ENCODE measurements around the gene PYY.

Gene PYY

DNA sequence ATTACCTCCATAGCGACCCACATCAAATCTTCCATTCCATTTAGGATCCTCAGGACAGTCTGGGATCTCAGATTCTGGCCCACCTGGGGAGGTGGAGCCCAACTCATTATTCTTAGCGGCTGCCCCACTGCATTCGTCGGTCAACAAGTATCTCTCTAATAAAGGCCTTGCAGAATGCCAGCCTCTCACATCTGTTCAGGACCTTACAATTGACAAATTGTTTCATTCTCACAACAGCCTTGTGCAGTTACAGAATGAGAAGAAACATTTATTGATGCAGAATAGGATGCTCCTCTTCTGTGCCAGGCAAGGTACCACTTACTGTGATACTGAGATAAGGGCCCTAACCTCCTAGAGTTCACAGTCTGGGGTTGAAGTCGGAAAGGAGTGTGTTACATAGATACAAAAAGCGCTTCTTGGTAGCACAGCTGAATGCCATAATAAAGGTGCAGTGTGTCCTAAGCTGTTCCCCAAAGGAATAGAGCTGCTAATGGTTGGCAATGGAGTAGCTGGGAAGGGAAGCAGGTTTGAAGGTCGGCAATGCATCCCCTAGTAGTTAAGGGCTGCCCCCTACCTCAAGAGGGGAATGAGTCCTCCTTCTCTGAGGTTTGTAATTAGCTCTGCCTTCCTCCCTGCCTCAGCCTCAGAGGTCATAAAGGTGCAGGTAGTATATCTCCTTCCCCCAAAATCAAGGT lies 44.1 kb downstream of the PYY start:
- no peaks in the 10 kb centered on the region for H3K36me3 ChIP-seq (ENCODE audit: control insufficient read depth, low read depth, low read length)
- H3K27me3 ChIP-seq (ENCODE audit: control insufficient read depth, insufficient read depth, low read length): peaks cover 34% of the 10 kb centered on the region
- no peak overlapping the region for H3K4me3 ChIP-seq (ENCODE audit: low read length)
- no peak overlapping the region for H3K27ac ChIP-seq (ENCODE audit: low read length)
- peaks cover 10% of the 10 kb centered on the region for H3K4me1 ChIP-seq (ENCODE audit: control insufficient read depth, low read depth, low read length)
- no peaks in the 10 kb centered on the region for H3K9me3 ChIP-seq (ENCODE audit: control insufficient read depth, low read depth, low read length)
- H3K9ac ChIP-seq (ENCODE audit: low read length): no peak overlapping the region

DNA sequence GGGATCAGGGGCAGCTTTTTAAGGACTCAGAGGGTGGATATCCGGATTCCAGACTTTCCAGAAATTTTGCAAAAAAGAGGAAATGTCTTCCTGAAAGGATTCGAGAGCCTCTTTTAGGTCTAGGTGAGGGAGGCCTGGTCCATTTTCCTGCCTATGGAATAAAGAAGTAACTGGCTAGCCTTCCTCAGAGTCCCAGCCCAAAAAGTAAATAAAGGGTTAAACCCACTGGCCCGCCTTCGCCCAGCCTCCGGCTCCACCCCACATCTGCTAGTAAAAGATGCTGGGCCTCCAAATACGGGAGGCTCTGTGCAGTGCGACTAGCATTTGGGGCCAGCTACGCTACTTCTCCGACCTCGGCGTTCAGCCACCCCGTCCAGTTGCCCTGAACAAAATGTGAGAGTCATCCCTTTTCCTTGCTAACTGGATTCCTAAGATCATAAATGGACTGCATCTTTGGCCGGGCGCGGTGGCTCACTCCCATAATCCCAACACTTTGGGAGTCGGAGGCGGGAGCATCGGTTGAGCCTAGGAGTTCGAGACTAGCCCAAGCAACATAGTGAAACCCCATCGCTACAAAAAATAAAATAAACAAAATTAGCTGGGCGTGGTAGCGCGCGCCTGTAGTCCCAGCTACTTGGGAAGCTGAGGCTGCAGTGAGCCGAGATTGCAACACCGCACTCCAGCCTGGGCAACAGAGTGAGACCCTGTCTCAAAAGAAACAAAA lies 45.6 kb downstream of the PYY start:
- H3K4me3 ChIP-seq (ENCODE audit: low read length): peak overlapping the region; percentile 84
- peaks cover 34% of the 10 kb centered on the region for H3K27me3 ChIP-seq (ENCODE audit: control insufficient read depth, insufficient read depth, low read length)
- H3K9me3 ChIP-seq (ENCODE audit: control insufficient read depth, low read depth, low read length): no peaks in the 10 kb centered on the region
- peak overlapping the region; percentile 29 for H3K9ac ChIP-seq (ENCODE audit: low read length)
- H3K36me3 ChIP-seq (ENCODE audit: control insufficient read depth, low read depth, low read length): no peaks in the 10 kb centered on the region
- peaks cover 10% of the 10 kb centered on the region for H3K4me1 ChIP-seq (ENCODE audit: control insufficient read depth, low read depth, low read length)
- no peak overlapping the region for H3K27ac ChIP-seq (ENCODE audit: low read length)

DNA sequence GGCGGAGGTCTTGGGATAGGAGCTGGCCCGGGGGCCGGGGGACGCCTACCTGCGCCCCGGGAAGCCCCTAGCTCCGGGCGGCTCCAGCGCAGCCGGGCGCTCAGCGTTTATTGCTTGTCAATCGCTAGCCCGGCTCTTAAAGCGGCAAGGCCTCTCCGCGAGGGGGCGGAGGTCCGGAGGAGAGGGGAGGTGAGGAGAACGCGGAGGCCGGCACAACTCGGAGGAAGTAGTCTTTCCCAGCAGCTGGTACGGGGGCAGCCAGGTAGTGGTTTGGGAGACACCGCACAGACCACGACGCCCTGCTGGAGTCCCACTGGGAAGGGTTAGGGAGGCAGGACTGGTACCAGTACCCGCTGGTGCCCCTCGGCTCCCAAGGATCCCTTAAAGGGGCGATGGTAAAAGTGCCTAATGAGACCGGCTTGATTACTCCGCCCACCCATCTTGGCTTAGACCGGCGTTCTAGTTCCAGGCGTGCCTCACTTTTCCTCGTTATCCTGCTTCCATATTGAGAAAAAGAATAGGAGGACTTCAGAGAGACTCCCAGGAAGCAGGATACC lies 46.2 kb downstream of the PYY start, which contains the start of gene MPP2:
TSS of gene MPP2 (minus strand) at position 112 of the 557 bp plus-strand sequence. CDS start 3,076 bp downstream, outside the sequence.
- Histone ChIP-seq H3K4me3 (ENCODE audit: low read length) (peak within 1 kb of the TSS; percentile 84), H3K4me1 (ENCODE audit: control insufficient read depth, low read depth, low read length) (peaks cover 10% of the 10 kb centered on the region), H3K9me3 (ENCODE audit: control insufficient read depth, low read depth, low read length) (no peaks in the 10 kb centered on the region), H3K27me3 (ENCODE audit: control insufficient read depth, insufficient read depth, low read length) (peaks cover 34% of the 10 kb centered on the region), H3K27ac (ENCODE audit: low read length) (no peak within 1 kb of the TSS), H3K36me3 (ENCODE audit: control insufficient read depth, low read depth, low read length) (no peaks in the 10 kb centered on the region), H3K9ac (ENCODE audit: low read length) (peak within 1 kb of the TSS; percentile 29)

DNA sequence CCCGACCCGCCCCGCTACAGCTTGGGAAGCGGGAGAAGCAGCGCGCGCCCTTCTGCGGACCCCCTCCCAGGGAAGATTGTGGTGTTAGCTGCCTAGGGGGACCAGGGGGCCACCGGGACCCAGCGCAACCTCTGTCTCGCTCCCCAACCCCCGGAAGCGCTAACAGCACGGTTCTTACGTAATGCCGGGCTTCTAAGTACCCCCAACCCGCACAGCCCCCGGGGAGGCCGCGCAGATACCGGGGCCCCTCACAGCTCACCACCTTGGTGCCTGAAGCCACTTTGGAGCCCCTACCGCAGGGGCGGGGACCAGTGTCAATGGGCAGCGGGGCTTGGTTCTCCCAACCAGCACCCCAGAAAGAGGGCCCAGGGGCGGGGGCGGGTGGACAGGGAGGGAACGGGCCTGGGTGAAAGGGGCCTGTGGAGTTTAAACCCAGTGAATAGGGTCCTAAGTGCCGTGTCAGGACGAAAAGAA lies 46.8 kb downstream of the PYY start:
- no peaks in the 10 kb centered on the region for H3K9me3 ChIP-seq (ENCODE audit: control insufficient read depth, low read depth, low read length)
- peak overlapping the region; percentile 84 for H3K4me3 ChIP-seq (ENCODE audit: low read length)
- peaks cover 34% of the 10 kb centered on the region for H3K27me3 ChIP-seq (ENCODE audit: control insufficient read depth, insufficient read depth, low read length)
- no peaks in the 10 kb centered on the region for H3K36me3 ChIP-seq (ENCODE audit: control insufficient read depth, low read depth, low read length)
- no peak overlapping the region for H3K9ac ChIP-seq (ENCODE audit: low read length)
- H3K4me1 ChIP-seq (ENCODE audit: control insufficient read depth, low read depth, low read length): peaks cover 10% of the 10 kb centered on the region
- H3K27ac ChIP-seq (ENCODE audit: low read length): no peak overlapping the region

DNA sequence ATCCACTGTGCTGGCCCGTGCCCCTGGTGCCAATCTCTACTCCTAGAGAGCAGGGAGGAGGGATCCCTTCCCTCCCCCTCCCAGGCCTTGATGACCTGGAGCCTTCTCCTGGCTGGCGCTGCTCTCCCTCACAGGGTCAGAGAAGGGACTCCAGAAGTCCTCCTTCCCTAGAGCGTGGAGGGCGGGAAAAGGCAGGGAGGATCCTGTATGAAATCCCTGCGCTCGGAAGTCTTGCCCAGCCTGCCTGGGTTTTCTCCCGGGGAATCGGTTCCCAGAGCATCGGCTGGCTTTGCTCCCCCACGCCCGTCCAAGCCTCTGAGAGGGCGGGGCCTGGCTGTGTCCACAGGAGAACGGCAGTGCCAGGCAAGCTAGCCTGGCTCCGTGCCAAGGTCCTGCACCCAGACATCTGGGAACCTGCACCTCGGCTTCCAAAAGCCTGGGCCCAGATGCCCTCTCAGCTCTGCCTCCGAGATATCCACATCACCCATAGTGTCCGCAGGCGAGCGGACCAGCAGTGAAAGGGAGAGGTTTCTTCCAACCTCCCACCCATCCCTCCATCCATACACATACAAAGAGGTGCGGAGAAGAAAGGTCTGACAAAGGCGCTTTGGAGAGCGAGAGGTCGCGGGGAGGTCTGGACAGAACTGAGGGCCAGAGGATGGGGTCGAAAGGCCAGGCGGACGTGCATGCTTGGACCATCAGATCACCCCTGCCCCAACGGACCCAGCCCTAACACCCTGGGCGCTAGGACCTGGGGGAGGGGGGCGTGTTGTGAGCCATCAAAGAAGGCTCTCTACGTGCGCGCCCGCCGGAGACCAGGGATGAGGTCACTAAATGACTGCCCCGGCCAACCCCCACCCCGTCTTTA lies 47.5 kb downstream of the PYY start:
- Histone ChIP-seq H3K4me1 (ENCODE audit: control insufficient read depth, low read depth, low read length) (peaks cover 17% of the 10 kb centered on the region), H3K27me3 (ENCODE audit: control insufficient read depth, insufficient read depth, low read length) (peaks cover 40% of the 10 kb centered on the region), H3K4me3 (ENCODE audit: low read length) (peak overlapping the region; percentile 84), H3K9me3 (ENCODE audit: control insufficient read depth, low read depth, low read length) (no peaks in the 10 kb centered on the region), H3K9ac (ENCODE audit: low read length) (no peak overlapping the region), H3K27ac (ENCODE audit: low read length) (no peak overlapping the region), H3K36me3 (ENCODE audit: control insufficient read depth, low read depth, low read length) (no peaks in the 10 kb centered on the region)

DNA sequence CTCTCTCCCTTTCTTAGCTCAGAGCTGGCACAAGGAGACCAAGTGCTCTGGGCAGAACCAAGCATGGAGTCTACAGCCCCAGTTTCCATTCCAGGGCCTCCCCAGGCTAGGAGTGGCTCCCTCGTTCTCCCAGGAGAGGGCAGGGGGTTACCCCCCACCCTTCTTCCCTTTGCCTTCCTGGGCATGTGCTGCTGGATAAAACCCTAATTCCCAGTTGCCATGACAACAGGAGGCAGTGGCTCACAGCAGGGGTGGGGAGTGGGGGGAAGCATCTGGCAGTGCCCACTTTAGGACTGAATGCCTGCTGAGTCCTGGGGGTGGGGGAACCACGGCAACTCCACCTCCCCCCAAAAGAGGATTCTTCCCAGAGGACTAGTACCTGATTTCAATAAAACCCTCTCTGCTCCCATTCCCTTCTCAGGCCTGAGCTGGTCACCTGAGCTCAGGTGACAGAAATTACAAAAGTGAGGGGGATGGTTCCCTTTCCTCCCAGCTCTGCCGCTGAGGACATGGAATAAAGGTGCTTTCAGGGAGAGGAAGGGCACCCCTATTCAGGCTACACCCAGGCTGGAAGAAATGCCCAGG lies 48.2 kb downstream of the PYY start:
- Histone ChIP-seq H3K27ac (ENCODE audit: low read length) (no peak overlapping the region), H3K4me3 (ENCODE audit: low read length) (peak overlapping the region; percentile 84), H3K27me3 (ENCODE audit: control insufficient read depth, insufficient read depth, low read length) (peaks cover 40% of the 10 kb centered on the region), H3K36me3 (ENCODE audit: control insufficient read depth, low read depth, low read length) (no peaks in the 10 kb centered on the region), H3K9me3 (ENCODE audit: control insufficient read depth, low read depth, low read length) (no peaks in the 10 kb centered on the region), H3K4me1 (ENCODE audit: control insufficient read depth, low read depth, low read length) (peaks cover 23% of the 10 kb centered on the region), H3K9ac (ENCODE audit: low read length) (no peak overlapping the region)
